ENCODE results near the gene SEMA7A.
A peak's percentile ranks its signal among the peaks of the same experiment; 100 is the strongest.
"Not testable (repeated sequence)": the region's sequence is repeated elsewhere in the genome, so short reads cannot be mapped to it uniquely, and the experiment has no call there.

Gene SEMA7A, protein sequence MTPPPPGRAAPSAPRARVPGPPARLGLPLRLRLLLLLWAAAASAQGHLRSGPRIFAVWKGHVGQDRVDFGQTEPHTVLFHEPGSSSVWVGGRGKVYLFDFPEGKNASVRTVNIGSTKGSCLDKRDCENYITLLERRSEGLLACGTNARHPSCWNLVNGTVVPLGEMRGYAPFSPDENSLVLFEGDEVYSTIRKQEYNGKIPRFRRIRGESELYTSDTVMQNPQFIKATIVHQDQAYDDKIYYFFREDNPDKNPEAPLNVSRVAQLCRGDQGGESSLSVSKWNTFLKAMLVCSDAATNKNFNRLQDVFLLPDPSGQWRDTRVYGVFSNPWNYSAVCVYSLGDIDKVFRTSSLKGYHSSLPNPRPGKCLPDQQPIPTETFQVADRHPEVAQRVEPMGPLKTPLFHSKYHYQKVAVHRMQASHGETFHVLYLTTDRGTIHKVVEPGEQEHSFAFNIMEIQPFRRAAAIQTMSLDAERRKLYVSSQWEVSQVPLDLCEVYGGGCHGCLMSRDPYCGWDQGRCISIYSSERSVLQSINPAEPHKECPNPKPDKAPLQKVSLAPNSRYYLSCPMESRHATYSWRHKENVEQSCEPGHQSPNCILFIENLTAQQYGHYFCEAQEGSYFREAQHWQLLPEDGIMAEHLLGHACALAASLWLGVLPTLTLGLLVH

DNA sequence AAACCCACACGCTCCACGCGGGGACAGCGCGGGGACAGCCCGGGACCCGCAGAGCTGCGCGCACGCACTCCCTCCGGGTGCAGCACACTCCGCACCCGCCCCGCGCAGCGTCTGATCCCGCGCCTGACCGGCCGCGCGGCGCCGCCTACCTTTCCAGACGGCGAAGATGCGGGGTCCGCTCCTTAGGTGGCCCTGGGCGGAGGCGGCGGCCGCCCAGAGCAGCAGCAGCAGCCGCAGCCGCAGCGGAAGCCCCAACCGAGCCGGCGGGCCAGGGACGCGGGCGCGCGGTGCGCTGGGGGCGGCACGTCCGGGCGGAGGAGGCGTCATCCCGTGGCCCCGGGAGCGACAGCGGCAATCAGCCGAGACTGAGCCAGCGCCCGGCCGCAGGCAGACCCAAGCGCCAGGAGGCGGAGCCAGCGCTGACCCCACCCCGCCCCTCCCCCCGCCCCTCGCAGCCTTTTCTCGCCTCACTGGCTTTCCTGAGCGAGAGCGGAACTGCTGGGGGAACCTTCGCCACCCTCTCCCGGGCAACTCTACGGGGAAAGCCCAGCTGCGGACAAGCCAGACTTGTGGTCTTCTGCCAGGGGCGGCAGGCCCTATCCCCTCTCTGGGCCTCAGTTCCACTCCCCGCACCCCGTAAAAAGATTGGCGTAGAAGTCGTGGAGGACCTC is at the start of gene SEMA7A:
Gene SEMA7A, minus strand, starts transcription at position 367 of the 671 bp plus-strand sequence. Its CDS starts 40 bp downstream, at position 327.
- peak; percentile 34 to 68 (median 48) for DNase-seq

DNA sequence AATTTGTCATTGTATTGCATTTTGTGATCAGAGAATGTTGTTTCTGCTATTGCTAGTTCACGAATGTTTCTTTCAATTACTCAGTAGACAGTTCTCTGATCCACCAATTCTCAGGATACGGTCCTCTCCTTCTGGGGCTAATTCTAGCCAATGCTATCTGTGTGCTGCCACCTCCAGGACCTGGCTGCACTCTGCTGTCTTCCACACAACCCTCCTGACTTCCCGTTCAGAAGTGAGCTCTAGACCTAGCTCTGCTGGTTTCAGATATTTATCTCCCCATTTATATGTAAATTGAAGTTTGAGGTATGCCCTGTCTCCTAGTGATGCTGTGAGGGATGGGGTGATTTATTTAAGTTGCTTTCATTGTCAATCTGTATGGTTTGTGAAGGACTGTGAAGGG is 48.9 kb upstream of the SEMA7A start:
- DNase-seq = no peak

DNA sequence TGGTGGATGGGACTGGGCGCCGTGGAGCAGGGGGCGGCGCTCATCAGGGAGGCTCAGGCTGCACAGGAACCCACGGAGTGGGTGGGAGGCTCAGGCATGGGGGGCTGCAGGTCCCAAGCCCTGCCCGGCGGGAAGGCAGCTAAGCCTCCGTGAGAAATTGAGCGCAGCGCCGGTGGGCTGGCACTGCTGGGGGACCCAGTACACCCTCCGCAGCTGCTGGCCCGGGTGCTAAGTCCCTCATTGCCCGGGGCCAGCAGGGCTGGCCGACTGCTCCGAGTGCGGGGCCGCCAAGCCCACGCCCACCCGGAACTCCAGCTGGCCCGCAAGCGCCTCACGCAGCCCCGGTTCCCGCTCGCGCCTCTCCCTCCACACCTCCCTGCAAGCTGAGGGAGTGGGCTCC is 46.6 kb upstream of the SEMA7A start:
- not testable (repeated sequence) for DNase-seq

DNA sequence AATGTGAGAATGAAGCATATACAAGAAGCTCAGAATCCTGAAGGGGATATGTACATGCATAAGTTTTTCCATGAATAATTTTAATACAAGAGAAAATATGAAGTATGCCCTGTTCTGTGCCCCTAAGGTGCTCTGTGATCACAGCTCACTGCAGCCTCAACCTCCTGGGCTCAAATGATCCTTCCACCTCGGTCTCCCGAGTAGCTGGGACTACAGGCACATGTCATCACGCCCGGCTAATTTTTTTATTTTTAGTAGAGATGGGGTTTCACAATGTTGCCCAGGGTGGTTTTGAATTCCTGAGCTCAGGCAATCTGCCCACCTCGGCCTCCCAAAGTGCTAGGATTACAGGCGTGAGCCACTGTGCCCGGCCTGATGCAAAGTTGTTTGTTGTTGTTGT is 37.9 kb upstream of the SEMA7A start:
- DNase-seq = not testable (repeated sequence)

DNA sequence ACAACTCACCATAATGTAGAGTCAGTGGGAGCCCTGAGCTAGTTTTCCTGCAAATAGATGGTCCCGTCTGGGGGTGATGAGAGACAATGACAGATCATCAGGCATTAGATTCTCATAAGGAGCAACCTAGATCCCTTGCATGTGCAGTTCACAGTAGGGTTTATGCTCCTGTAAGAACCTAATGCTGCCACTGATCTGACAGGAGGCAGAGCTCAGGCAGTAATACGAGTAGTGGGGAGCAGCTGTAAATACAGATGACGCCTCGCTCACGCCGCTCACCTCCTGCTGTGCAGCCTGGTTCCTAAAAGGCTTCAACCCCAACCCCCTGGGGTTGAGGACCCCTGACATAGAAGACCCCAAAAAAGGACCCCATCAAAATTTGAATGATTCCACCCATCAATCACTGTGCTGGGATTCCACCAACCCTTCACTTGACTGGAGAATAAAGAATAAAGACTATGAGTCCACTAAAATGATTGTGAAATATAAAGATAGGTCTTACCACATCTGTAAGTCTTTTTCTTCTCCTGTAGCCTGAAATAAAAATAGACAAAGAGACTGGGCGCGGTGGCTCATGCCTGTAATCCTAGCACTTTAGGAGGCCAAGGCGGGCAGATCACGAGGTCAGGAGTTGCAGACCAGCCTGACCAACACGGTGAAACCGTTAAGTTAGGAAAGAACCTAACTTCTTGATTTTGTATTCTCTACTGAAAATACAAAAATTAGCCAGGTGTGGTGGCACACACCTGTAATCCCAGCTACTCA is 37.1 kb upstream of the SEMA7A start:
- no peak for DNase-seq

DNA sequence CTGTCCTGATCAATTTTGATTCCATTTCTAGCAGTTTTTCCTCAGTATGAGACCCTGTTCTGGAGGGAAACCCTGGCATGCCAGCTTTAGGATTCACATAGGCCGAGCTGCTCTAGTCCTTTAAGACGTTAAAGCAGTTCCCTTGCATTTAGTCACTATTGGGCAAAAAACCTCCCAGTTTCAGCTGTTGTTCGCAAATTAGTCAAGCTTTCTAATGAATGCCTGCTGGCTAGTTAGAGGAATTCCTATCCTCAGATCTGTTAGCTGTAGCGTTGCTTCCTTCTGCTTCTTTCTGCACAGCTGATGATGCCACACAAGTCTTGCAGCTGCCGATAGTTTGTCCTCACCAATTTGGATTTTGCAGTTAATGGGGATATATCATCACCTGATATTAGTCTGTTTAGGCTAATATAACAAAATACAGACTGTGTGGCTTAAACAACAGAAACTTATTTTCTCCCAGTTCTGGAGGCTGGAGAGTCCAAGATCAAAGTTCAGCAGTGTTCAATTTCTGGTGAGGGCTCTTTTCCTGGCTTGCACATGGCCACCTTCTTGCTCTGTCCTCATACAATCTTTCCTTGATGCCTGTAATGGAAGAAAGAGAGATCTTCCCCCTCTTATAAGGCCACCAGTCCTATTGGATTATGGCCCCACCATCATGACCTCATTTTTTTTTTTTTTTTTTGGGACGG is 34.7 kb upstream of the SEMA7A start:
- DNase-seq = no peak

DNA sequence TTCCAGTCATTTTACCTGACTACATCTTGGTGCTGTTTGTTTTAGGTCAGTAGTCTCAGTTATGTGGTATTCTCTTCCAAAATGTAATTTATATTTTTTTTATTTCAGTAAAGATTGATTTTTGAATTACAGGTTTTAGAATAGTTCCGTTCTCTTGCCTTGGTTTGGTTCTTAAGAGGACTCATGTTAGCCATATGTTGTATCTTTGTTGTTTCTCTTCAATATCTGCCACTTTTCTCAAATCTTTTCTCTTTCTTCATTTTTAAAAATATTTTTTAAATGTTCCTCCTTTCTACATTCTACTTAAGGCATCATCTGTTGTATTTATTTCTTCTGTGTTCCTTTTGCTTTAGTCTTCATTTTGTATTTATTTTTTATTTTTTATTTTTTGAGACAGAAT is 32.8 kb upstream of the SEMA7A start:
- no peak for DNase-seq

DNA sequence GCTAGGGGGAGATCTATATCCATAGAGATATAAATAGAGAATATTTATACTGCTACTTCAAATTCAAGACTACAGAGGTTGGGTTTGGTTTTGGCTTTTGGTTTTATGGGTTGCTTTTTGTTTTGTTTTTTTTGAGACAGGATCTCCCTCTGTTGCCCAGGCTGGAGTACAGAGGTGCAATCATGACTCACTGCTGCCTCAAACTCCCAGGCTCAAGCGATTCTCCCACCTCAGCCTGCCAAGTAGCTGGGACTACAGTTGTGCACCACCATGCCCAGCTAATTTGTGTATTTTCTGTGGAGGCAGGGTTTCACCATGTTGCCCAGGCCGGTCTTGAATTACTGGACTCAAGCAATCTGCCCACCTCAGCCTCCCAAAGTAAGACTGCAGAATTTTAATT is 31.1 kb upstream of the SEMA7A start:
- DNase-seq = no peak

DNA sequence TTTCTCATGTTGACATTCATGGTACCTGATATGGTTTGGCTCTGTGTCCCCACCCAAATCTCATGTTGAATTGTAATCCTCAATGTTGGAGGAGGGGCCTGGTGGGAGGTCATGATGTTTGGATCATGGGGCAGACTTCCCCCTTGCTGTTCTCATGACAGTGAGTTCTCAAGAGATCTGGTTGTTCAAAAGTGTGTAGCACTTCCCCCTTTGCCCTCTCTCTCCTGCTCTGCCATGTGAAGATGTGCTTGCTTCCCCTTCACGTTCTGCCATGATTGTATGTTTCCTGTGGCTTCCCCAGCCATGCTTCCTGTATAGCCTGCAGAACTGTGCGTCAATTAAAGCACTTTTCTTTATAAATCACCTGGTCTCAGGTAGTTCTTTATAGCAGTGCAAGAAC is 30.5 kb upstream of the SEMA7A start:
- DNase-seq = no peak

DNA sequence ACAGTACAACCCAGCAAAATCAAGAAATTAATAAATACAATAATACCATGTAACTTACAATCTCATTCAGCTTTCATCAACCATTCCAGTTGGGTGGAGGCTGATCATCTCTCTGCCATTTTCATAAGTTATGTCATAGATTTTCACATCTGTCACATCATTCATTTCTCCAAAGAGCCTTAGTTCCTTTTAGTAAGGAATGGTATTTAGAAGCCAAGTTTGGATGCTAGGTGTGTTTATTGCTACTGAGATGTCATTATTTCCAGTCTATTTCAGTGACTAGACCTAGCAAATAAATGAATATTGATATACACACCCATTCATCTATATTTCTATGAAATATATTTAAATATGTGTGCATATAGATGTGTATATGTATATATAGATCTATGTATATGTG is 29.9 kb upstream of the SEMA7A start:
- DNase-seq = no peak

DNA sequence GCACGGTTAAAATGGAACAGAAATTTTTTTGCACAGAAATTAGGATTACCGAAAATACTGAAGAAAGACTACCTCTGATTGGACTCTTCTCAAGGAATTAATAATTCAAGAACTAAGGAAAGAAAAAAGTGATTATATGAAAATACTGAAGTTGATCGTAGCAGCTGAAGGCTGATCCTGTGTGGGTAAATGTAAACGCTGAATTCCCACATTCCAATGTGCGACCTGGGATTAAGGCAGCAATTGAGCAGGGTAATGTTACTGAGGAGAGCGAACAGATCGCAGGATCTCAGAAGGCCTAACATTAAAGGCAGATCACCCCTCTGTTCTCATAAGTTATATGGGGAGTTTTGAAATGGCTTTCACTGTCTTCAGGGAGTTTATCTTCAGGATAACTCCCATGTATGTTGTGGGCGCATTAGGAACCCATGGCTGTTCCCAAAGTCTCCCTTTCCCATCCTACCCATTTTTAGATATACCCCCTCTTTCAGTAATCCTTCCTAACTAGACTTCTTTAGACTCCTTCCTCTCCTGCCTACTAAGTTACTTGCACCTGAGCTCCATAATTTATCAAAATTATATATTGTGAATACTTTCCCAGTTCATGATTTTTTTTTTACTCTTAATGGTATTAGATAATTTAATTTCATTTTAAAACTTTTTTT is 28.2 kb upstream of the SEMA7A start:
- no peak for DNase-seq

DNA sequence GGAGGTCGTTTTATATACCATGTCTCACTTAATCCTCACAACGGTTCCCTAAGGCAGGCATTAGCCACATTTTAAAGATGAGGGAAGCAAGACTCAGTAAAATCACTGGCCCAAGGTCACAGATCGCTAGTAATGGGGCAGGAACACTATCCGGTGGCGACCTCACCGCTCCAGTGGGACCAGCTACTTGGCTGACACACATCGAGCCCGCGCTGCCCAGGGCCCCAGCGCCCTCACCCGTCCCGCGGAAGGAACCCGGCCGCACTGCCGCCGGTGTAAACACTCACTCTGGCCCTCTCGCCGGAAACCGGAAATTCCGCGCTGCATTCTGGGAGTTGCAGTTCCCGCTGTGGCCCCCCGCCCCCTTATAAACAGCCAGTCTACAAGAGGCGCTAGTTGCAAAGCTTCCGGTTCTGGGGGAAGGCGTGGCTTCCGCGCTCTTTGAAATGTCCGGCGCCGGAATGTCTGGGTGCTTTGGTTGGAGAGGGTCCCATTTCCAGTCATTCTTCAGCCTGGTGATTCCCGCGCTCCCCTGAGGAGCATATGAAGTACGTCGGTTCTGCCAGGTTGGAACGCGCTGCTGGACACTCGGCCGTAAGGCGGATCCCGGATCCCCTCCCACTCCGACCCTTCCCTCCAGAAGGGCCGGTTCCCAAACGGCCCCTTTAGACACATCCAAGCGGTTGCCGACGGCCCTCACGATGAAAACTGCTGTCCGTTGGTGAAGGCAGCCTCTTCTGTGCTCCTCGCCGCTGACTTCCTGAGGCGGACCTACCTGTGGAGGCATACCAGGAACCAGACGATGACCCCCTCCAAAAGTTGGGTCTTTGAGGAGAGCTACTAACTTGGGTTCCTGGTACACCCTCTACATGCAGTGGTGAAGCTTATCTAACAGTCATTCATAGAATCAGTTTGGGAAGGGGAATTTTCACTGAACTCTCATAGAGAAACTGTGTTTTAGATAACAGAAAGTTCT is 27.4 kb upstream of the SEMA7A start, which contains the start of gene UBL7:
Gene UBL7, minus strand, starts transcription at position 290 of the 976 bp plus-strand sequence. CDS start 2,293 bp downstream, outside the sequence.
- DNase-seq = peak; percentile 86 to 94 (median 90)

DNA sequence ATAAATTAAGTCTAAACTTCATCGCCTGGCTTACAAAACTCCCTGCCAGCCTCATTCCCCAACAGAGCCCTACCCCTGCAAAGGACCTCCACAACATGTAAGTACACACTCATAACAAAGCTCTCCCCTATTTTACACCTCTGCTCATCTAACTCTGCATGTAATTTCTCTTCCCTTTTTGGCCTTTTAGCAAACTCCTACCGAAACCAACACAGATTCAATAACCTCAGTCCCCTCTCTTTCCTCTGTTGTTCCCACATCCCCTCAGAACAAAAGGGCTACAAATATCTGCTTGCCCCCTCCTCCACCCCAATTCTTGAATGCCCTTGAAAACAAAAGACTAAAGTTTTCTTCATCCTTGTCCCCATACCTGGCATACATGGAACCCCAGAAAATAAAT is 26.5 kb upstream of the SEMA7A start:
- DNase-seq = no peak

DNA sequence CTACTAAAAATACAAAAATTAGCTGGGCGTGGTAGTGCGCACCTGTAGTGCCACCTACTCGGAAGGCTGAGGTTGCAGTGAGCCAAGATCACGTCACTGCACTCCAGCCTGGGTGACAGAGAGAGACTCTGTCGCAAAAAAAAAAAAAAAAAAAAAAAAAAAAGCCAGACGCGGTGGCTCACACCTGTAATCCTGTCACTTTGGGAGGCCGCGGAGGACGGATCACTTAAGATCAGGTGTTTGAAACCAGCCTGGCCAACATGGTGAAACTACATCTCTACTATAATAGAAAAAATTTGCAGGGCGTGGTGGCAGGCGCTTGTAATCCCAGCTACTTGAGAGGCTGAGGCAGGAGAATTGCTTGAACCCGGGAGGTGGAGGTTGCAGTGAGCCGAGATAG is 26.0 kb upstream of the SEMA7A start:
- not testable (repeated sequence) for DNase-seq

DNA sequence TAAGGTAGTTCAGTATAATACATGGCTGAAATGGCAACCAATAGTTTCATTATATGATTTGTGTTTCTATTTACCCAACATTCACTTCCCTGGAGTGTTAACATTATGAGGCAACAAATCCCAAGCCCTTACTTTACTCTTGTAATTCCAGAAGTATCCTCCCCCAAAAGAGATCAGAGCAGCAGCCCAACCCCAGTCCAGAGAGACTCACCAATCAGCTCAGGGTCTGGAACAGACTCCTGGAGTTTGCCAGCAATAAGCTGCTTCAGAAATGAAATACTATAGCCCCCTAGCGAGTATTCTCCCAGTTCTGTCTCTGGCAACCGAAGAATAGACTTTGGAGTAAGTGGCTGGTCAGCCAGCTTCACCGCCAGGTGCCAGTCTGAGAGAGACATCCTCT is 24.7 kb upstream of the SEMA7A start:
- DNase-seq = no peak

DNA sequence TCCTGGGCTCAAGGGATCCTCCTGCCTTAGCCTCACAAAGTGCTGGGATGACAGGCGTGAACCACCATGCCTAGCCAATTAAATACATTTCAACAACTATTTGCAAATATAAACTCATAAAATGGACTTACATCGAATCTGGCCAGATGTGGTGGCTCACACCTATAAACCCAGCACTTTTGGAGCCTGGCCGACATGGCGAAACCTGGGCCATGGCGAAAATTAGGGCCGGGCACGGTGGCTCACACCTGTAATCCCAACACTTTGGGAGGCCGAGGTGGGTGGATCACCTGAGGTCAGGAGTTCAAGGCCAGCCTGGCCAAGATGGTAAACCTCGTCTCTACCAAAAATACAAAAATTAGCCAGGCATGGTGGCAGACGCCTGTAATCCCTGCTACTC is 23.3 kb upstream of the SEMA7A start:
- DNase-seq = not testable (repeated sequence)

DNA sequence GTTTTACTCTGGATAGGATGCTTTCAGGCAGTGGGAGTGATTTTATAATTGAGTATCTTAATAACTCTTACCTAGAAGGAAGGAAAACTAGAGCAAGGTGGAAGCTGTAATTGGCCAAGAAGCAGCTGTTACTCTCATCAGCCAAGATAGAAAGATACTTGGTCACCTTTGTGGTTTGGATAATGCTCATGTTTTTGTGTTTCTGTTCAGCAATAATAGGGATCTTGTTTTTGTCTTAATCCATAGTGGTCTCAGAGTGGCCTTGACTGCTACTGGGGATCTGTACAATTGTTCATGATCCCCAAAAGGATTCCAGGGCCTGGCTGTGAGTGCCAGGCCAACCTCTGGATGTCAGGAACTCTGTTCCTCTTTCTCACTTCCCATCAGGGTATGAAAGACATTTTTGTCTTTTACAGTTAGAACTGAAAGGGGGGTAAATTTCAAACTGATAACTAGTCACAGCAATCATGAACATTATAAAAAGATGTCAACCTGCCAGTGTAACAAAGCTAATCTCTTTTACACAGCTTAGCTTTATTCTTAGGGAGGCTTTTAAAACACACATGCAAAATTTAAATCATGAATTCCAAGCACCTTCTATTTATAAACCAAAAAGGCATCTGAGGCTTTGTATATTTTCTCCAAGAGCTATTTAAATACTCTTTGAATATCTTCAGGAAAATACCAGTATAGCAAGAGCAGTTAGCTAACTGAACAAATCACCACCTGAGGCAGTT is 21.2 kb upstream of the SEMA7A start:
- no peak for DNase-seq

DNA sequence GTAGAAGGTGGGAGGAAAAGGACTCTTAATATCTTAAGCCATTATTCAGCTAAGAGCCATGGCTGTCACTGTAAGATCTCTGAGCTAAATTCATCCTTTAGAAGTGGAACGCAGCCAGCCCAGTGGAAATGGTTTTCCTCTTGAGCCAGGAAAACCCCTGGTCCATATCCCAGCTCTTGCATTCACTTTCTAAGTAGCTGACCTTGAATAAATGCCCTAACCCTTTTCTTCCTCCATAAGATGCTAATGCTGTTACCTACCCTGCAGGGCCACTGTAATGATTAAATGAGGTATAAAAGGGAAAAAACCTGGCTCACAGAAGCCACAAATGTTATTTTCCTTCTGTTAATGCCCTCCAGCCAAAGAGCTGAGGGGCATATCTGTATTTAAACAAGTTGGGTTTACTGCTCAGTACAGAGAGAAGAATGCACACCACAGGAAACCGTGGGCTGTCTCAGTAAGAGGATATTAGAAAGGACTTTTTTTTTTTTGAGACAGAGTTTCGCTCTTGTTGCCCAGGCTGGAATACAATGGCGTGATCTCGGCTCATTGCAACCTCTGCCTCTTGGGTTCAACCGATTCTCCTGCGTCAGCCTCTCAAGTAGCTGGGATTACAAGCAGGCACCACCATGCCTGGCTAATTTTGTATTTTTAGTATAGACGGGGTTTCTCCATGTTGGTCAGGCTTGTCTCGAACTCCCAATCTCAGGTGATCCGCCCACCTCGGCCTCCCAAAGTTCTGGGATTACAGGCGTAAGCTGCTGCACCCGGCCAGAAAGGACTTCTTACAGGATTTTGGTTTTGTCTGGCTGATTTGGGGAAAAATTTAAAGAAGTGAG is 20.4 kb upstream of the SEMA7A start:
- no peak for DNase-seq

Data from stimulated activated naive CD4-positive, alpha-beta T cell (primary cell).